ENCODE measurements around the gene RASGEF1C.

The RASGEF1C gene

DNA sequence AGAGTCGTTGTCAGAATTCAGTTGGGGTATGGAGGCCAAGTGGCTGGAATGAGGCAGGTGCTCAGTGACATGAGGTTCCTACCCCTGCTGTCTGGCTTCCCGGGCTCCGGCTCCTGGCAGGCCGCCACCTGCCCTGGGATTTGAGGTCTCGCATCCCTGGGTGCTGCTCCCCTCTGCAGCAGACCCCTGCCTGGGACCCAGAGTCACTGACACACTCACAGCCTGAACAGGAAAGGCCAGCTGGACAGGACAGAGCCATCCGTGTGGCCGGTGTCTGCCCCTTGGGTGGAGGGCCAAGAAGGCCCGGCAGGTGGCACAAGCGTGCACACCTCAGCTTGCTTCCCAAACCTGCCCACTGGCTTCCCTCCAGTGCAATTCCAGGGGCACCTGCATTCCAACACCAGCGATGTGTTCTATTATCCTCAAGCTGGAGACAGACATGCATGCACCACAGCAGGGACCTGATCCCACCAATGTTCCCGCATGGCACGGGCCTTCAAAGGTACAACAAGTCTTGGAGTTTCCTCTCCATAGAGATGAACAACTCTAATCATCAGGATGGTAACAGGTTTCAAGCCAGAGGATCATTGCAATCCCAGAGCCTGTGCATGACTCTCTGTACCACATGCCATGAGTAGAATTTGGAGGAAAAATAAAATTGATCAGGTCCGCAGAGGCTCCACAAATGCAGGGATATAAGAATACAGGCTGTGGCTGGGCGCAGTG, 91.8 kb downstream of the RASGEF1C start:
- DNase-seq: no peak
- Histone ChIP-seq H3K36me3 (replicated peaks) (no peaks in the 10 kb centered on the region), H3K27ac (no peak overlapping the region), H3K4me3 (ENCODE audit: low read depth, low read length) (no peak overlapping the region), H3K27me3 (replicated peaks) (no peaks in the 10 kb centered on the region)
- in situ Hi-C loops (cut with HindIII; ENCODE audit: low pct_ligation_motif_present, low sequenced_read_pairs): no loop called here
- TF ChIP-seq, protein P1, sequence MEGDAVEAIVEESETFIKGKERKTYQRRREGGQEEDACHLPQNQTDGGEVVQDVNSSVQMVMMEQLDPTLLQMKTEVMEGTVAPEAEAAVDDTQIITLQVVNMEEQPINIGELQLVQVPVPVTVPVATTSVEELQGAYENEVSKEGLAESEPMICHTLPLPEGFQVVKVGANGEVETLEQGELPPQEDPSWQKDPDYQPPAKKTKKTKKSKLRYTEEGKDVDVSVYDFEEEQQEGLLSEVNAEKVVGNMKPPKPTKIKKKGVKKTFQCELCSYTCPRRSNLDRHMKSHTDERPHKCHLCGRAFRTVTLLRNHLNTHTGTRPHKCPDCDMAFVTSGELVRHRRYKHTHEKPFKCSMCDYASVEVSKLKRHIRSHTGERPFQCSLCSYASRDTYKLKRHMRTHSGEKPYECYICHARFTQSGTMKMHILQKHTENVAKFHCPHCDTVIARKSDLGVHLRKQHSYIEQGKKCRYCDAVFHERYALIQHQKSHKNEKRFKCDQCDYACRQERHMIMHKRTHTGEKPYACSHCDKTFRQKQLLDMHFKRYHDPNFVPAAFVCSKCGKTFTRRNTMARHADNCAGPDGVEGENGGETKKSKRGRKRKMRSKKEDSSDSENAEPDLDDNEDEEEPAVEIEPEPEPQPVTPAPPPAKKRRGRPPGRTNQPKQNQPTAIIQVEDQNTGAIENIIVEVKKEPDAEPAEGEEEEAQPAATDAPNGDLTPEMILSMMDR (IDR thresholded peaks at IDR 0.05; ENCODE audit: low read depth, low read length, missing control alignments): peak; percentile 7

DNA sequence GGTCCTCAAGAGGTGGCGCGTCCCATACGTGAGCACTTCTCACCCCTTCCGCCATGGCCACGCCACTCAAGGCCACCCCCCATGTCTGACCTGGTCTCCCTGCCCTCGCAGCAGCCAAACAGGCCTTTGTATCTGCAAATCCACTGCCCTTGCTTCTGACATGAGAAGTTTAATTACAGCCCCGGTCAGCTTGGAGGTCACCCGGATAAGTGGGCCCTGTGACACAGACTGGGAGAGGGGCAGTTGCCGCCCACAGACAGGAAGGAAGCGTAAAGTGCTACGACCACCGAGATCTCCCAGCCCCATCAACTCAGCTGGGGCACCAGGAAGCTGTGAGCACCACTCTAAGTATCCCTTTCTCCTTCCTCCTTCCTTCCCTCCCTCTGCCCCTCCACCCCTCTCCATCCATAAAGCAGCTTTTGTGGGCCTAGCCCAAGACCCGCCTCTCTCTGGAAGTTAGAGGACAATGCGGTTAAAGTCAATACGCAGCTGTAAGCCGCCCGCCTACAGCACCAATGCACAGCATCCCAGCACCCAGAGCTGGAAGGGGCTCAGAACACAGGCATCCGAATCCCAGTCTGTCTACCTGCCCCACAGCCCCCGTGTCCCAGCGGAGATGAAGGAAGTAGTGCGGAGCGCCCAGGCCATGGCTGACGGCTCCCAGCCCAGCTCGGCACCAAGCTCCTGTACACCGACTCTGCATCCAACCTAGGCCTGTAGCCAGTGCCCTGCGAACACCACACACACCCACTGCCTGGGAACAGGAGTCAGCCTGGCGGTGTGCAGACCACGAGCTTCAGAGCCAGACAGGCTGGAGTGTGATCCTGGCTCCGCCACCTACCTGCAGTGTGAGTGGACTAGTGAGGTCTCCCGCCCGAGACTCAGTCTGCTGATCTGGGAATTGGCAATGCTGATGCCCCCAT, 92.7 kb downstream of the RASGEF1C start:
- TF ChIP-seq, protein P1 (IDR thresholded peaks at IDR 0.05; ENCODE audit: low read depth, low read length, missing control alignments): no peak
- Histone ChIP-seq H3K36me3 (replicated peaks) (no peaks in the 10 kb centered on the region), H3K4me3 (ENCODE audit: low read depth, low read length) (no peak overlapping the region), H3K27ac (no peak overlapping the region), H3K27me3 (replicated peaks) (no peaks in the 10 kb centered on the region)
- DNase-seq: no peak
- in situ Hi-C loops (cut with HindIII; ENCODE audit: low pct_ligation_motif_present, low sequenced_read_pairs): no loop called here

DNA sequence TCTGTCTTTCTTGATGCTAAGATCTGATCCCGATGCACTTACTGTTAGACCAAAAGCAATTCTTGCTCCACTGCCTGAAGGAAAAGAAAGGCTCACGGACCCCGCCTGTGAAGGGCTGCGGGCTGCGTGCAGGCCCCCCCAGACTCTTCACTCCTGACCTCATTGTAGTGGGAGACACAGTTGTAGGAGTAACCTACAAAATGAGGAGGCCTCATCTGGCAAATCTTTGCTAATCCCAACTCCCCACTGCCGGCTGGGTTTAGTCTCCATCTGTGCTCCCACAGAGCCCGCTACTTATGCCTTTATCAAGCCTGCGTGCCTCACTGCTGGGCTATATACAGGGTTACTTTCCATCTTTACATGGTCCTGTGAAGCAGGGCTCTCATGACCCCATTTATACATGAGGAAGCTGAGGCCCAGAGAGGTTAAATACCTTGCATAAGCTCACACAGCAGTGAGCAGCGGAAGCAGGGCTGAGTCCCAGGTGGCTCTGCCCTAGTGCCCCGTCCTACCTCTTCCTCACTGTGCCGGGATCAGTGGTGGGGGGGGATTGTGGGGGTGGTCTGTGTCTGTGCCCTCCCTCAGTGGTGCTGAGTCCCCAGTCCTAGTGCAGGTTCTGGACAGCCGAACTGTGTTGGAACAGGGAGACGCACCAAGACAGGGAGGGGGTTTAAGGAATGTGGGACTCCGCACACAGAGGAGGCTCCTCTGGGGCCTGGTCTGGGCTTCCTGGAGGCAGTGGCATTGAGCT, 93.5 kb downstream of the RASGEF1C start:
- DNase-seq: no peak
- in situ Hi-C loops (cut with HindIII; ENCODE audit: low pct_ligation_motif_present, low sequenced_read_pairs): no loop called here
- Histone ChIP-seq H3K36me3 (replicated peaks) (no peaks in the 10 kb centered on the region), H3K27ac (no peak overlapping the region), H3K27me3 (replicated peaks) (no peaks in the 10 kb centered on the region), H3K4me3 (ENCODE audit: low read depth, low read length) (no peak overlapping the region)
- TF ChIP-seq, protein P1 (IDR thresholded peaks at IDR 0.05; ENCODE audit: low read depth, low read length, missing control alignments): no peak

DNA sequence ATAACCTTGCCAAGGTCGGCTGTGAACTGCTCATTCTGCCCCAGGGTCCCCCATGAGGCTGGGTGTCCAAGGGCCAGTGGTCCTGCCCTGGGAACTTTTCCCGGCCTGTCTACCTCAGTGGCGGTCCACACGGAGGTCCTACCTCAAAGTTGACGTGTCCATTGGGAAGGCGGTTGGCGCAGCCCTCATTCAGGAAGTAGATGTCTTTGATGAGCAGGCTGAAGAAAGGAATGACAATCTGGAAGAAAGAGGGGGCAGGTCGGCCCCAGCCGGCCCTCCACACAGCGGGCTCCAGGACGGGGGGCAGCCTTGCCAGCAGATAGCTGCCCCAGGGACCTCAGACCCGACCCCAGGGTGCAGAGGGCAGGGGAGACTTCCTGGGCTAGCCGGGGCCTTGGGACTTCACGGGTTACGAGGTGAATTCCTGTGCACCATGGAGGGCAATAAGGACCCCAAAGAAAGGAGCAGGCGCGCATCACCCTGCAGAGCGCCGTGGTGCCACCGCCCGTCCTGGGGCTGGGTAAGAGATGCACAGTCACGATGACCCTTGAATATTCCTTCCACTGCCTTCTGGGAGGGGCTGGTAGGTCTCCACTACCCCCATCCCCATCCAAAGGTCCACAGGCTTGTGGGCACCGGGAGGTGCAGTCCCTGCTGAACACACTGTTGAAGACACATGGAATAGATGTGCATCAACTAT, 94.6 kb downstream of the RASGEF1C start:
- Histone ChIP-seq H3K36me3 (replicated peaks) (no peaks in the 10 kb centered on the region), H3K27me3 (replicated peaks) (no peaks in the 10 kb centered on the region), H3K27ac (no peak overlapping the region), H3K4me3 (ENCODE audit: low read depth, low read length) (no peak overlapping the region)
- DNase-seq: no peak
- TF ChIP-seq, protein P1 (IDR thresholded peaks at IDR 0.05; ENCODE audit: low read depth, low read length, missing control alignments): no peak
- in situ Hi-C loops (cut with HindIII; ENCODE audit: low pct_ligation_motif_present, low sequenced_read_pairs): no loop called here

DNA sequence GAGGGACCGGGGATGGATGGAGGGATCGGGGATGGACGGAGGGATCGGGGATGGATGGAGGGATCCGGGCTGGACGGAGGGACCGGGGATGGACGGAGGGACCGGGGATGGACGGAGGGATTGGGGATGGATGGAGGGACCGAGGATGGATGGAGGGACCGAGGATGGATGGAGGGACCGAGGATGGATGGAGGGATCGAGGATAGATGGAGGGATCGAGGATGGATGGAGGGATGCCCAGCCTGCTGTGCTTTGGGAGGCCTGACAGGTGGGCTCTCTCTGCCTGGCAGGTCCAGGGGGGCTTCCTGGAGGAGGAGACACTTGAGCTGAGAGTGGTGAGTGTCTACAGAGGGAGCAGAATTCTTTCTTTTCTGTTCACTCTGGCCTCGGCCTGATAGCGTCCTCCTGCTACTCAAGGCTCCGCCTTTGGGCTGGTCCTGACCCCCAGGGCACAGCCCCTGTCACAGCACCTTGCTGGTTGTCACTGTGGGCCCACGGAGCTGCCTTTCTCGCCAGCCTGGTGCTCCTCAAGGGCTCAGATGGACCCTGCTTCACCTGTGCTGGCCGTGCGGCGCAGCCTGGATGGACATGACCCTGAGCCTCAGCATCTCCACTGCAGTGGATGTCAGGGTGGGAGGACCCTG, 95.2 kb downstream of the RASGEF1C start:
- no peak overlapping the region for H3K27ac ChIP-seq
- no peaks in the 10 kb centered on the region for H3K36me3 ChIP-seq (replicated peaks)
- H3K4me3 ChIP-seq (ENCODE audit: low read depth, low read length): no peak overlapping the region
- in situ Hi-C loops (cut with HindIII; ENCODE audit: low pct_ligation_motif_present, low sequenced_read_pairs): no loop called here
- H3K27me3 ChIP-seq (replicated peaks): no peaks in the 10 kb centered on the region
- TF ChIP-seq, protein P1 (IDR thresholded peaks at IDR 0.05; ENCODE audit: low read depth, low read length, missing control alignments): no peak
- DNase-seq: no peak

Data from brain microvascular endothelial cell (primary cell).